22Rv1 (cell line): ENCODE measurements around the gene FAF1.

ENCODE experiments used
- CTCF ChIP-seq: fragments of 450-650 bp; IDR thresholded peaks from 2 replicates; pipeline ENCODE4 v1.5.1; 2017; ENCODE audit warnings: mild to moderate bottlenecking
- ZFX ChIP-seq: fragments of 450-650 bp; IDR thresholded peaks from 2 replicates; pipeline ENCODE4 v1.6.1; 2017; ENCODE audit warnings: antibody characterized with exemption, borderline replicate concordance

- TF ChIP-seq CTCF (no peak), ZFX (no peak)
These were observed 112.8 kb downstream of the FAF1 start for GRCh38 chr1:50847303-50847702.
